K562 (cell line): ENCODE measurements around the gene ADIPOQ.
"Not testable (repeated sequence)": the region's sequence is repeated elsewhere in the genome, so short reads cannot be mapped to it uniquely, and the experiment has no call there.

ENCODE experiments used
- E2F1 ChIP-seq: sonication (generic); formaldehyde crosslinking; IDR thresholded peaks from 2 replicates; pipeline ENCODE4 v1.8.1; 2023; ENCODE audit warnings: mild to moderate bottlenecking, missing genetic modification reagents, moderate library complexity
- HDAC1 ChIP-seq, 2 experiments: fragments of 450-650 bp; IDR thresholded peaks; 2 replicates each; pipeline ENCODE4 v1.6.1; 2016 to 2017; ENCODE audit warnings: inconsistent platforms in 1 of 2, mild to moderate bottlenecking in 1 of 2, moderate library complexity in 1 of 2
- JUN ChIP-seq, 2 experiments: sonication (generic) in 1 of 2; formaldehyde crosslinking in 1 of 2; IDR thresholded peaks; 2 replicates each; pipeline versions ENCODE4 v1.6.1 to v1.8.0; 2012 to 2022; ENCODE audit warnings: borderline replicate concordance in 2 of 2, mild to moderate bottlenecking in 2 of 2, improper control_type of control experiment in 1 of 2, low read depth in 1 of 2, low read length in 1 of 2, missing genetic modification reagents in 1 of 2
- NFIC ChIP-seq: fragments of 450-650 bp; IDR thresholded peaks from 2 replicates; pipeline ENCODE4 v1.6.1; 2017; ENCODE audit warnings: mild to moderate bottlenecking, inconsistent platforms

- TF ChIP-seq NFIC; E2F1; HDAC1 (IDR thresholded peaks at IDR 0.05); JUN (IDR thresholded peaks at IDR 0.05; ENCODE audit: borderline replicate concordance, low read depth, low read length); JUN (CRISPR knock-in tag; IDR thresholded peaks at IDR 0.05; ENCODE audit: borderline replicate concordance): not testable (repeated sequence)
Measured at GRCh38 chr3:186907075-186907474, 64.6 kb downstream of the ADIPOQ start.
